GM18508 (cell line): Measurements from ENCODE around the gene C19orf12.

Experiments used
- ATAC-seq: cut with Tn5 transposase; IDR thresholded peaks from one replicate; pipeline ENCODE4 v1.9.1; 2021; ENCODE audit warnings: moderate number of reproducible peaks; ENCODE audit not compliant: insufficient read depth, unreplicated experiment

Gene C19orf12

GRCh38 chr19:29665826-29666577 lies 49.1 kb downstream of the C19orf12 start:
- no peak for ATAC-seq

- peak; percentile 54 for ATAC-seq
Measured at GRCh38 chr19:29665215-29665825, 49.7 kb downstream of the C19orf12 start, which contains the start of gene PLEKHF1. TSS of gene PLEKHF1 (plus strand) at chr19:29665461. CDS start at chr19:29673840, 8,379 bp downstream.

- ATAC-seq, result no peak
Measured at GRCh38 chr19:29664753-29665214, 50.3 kb downstream of the C19orf12 start.

DNA sequence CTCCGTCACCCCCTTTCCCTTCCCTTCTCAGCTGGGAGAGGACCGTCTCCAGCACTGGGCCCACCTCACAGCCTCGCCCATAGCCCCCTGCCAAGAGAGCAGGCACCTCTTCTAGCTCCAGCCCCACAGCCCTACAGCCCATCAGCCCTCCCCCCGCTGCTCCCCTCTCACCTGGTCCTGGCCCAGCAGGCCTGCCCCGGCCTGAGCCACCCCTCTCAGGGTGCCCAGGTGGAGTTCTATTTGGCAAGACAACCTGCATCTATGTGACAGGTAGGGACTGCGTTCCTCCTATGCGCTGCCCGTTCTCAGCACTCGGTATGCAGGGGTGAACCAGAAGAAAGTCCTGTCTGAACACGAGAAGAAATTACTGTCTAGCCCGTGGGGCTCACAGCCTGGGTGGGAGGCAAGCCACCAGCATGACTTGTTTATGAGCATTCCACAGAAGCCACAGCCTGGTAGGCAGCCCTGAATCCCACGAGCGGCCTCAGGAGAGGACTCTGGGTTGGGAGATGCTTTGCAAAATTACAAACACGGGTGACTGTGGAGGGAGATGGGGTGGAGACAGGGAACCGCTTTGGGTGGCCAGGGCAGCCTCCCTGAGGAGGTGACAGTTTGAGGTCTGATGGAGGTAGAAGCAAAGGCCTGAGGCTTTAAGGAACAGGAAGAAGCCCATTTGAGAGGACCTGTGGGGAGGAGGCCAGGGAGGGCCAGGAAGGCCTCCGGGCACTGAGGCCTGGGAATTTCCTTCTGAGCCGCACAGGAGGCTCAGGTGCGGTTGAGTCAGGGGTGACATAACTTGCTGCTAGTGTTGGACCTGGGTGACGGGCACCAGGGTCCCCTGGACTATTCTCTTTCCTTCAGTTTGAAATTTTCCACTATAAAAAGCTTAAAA lies 51.0 kb downstream of the C19orf12 start:
- ATAC-seq, result no peak

GRCh38 chr19:29662604-29663404 lies 52.3 kb downstream of the C19orf12 start:
- ATAC-seq, result no peak

DNA sequence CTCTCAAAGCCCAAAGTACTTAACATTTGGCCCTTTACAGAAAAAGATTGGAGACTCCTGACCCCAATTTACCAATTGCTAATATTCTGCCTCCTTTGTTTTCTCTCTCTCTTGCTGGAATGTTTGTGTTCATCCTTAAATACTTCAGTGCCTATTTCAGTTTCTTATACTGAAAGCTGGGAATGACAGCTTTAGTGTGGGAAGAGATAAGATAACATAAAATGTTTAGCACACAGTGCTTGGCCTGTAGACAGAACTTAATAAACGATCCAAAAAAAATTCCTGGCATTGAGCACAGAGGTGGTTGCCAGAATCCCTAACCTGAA lies 52.8 kb downstream of the C19orf12 start:
- ATAC-seq, result no peak

DNA sequence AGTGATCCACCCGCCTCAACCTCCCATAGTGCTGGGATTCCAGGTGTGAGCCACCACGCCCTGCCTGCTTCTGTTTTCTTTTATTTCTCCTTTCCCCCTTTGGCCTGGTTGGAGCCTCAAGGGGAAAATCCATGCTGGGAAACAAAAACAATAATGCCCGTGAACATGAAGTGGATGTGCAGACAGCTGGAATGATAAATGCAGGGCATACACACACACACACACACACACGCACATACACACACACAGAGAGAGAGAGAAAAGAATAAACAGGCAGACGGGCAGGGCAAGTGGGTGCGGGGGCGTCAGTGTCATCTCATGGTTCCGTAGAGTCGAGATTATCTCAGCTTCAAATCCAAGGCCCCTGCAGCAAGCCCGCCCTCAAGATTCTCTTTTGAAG lies 54.2 kb downstream of the C19orf12 start:
- no peak for ATAC-seq

DNA sequence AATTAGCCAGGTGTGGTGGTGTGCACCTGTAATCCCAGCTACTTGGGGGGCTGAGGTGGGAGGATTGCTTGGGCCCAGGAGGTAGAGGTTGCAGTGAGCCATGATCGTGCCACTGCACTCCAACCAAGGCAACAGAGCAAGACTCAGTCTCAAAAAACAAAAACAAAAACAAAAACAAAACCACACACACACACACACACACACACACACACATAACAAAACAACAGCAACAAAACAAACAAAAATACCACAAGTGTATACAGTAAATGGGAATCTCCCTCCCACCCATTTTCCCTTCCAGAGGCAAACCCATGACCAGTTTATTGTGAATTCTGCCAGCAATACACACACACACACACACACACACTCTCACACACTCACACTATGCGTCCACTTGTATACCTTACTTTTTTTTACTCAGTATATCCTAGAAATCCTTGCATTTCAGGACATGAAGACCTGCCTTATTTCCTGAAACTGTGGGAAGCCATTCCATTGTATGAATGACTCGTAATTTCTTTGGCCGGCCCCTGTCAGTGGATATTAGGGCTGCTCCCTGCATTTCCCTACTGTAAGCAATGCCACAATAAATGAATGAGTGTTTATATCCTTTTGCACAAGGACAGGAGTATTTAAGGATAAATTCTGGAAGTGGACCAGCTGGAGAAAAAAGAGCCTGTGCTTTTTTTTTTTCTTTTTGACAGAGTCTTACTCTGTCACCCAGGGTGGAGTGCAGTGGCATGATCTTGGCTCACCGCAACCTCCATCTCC lies 56.7 kb downstream of the C19orf12 start:
- no peak for ATAC-seq

- ATAC-seq, result no peak
Measured at GRCh38 chr19:29655648-29656335, 59.3 kb downstream of the C19orf12 start.

DNA sequence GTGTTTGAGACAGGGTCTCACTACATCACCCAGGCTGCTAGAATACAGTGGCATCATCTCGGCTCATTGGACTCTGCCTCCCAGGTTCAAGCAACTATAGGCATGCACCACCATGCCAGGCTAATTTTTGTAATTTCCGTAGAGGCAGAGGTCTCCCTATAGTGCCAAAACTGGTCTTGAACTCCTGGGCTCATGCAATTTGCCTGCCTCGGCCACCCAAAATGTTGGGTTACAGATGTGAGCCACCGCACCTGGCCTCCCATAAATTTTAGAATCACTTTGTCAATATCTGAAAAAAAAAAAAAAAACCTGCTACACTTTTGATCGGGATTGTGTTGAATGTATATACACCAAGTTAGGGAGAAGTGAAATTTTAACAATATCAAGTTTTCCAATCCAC lies 61.7 kb downstream of the C19orf12 start:
- ATAC-seq, result no peak

- ATAC-seq, result no peak
Measured at GRCh38 chr19:29651622-29652394, 63.3 kb downstream of the C19orf12 start.

- no peak for ATAC-seq
Measured at GRCh38 chr19:29650772-29651387, 64.2 kb downstream of the C19orf12 start.
